PC-3 (cell line): ENCODE data around the gene TNS3. TPM values are rescaled to one million over a fixed set of nuclear protein-coding genes. Genes with fewer than 3 reads are reported as not detected.

ENCODE experiments used
- ATAC-seq: fragments of 200-7000 bp; cut with Tn5 transposase; 2 replicates; pipeline ENCODE4 v1.9.1; 2020; ENCODE audit warnings: mild to moderate bottlenecking, moderate library complexity
- BruUV-seq: library from RNA; stranded (reverse); fragments of 400-500 nt; replicated peaks from 2 replicates; lab custom pipeline; 2021; lab: Mats Ljungman, UMichigan
- CTCF ChIA-PET: fragments of 300-600 bp; sonication (Branson Sonifier 250); formaldehyde crosslinking; loops from one replicate; lab custom pipeline; 2022; ENCODE audit warnings: antibody characterized with exemption; lab: Charles Lee
- POLR2A ChIA-PET: fragments of 300-600 bp; sonication (Branson Sonifier 250); formaldehyde crosslinking; loops from one replicate; lab custom pipeline; 2022; ENCODE audit warnings: antibody characterized with exemption; ENCODE audit not compliant: unreplicated experiment; lab: Charles Lee
- DNase-seq: peaks from one replicate; pipeline ENCODE4 v3.0.0-alpha.2; 2015
- H2AFZ ChIP-seq: fragments of 300-600 bp; sonication (generic); 2 replicates; pipeline ENCODE4 v1.6.0; 2016; ENCODE audit warnings: antibody characterized with exemption, low read length
- H3F3A ChIP-seq: fragments of 300-600 bp; sonication (generic); one replicate; pipeline ENCODE4 v1.6.0; 2017; ENCODE audit warnings: antibody characterized with exemption, low read length, control low read depth, mild to moderate bottlenecking; ENCODE audit not compliant: unreplicated experiment
- H3K27ac ChIP-seq: fragments of 300-600 bp; sonication (generic); 2 replicates; pipeline ENCODE4 v1.5.1; 2016; ENCODE audit warnings: mild to moderate bottlenecking, low read length
- H3K27me3 ChIP-seq: fragments of 300-600 bp; sonication (generic); 2 replicates; pipeline ENCODE4 v1.6.1; 2016; ENCODE audit warnings: low read length, mixed read lengths
- H3K36me3 ChIP-seq: fragments of 300-600 bp; sonication (generic); 2 replicates; pipeline ENCODE4 v1.6.1; 2016; ENCODE audit warnings: low read depth, mixed run types, low read length, mixed read lengths
- H3K4me1 ChIP-seq: fragments of 300-600 bp; sonication (generic); 2 replicates; pipeline ENCODE4 v1.5.1; 2016; ENCODE audit warnings: low read length; ENCODE audit not compliant: insufficient read depth
- H3K4me2 ChIP-seq: fragments of 300-600 bp; sonication (generic); 2 replicates; pipeline ENCODE4 v1.6.0; 2016; ENCODE audit warnings: low read length
- H3K4me3 ChIP-seq: fragments of 300-600 bp; sonication (generic); 2 replicates; pipeline ENCODE4 v1.5.1; 2016; ENCODE audit warnings: mild to moderate bottlenecking, low read length, mixed read lengths
- H3K79me2 ChIP-seq: fragments of 300-600 bp; sonication (generic); 2 replicates; pipeline ENCODE4 v1.6.1; 2017; ENCODE audit warnings: low read length, mixed read lengths
- H3K9ac ChIP-seq: fragments of 300-600 bp; sonication (generic); 2 replicates; pipeline ENCODE4 v1.6.0; 2016; ENCODE audit warnings: mild to moderate bottlenecking, low read length
- H3K9me2 ChIP-seq: fragments of 300-600 bp; sonication (generic); replicated peaks from 2 replicates; pipeline ENCODE4 v1.6.1; 2016; ENCODE audit warnings: mixed run types, low read length, mixed read lengths
- H3K9me3 ChIP-seq: fragments of 300-600 bp; sonication (generic); 2 replicates; pipeline ENCODE4 v1.6.1; 2016; ENCODE audit warnings: low read length, mixed read lengths
- H4K20me1 ChIP-seq: fragments of 300-600 bp; sonication (generic); 2 replicates; pipeline ENCODE4 v1.6.1; 2016; ENCODE audit warnings: low read length, mixed read lengths
- CTCF ChIP-seq: fragments of 300-600 bp; sonication (generic); conservative IDR thresholded peaks from 2 replicates; pipeline ENCODE4 v1.5.1; 2017; ENCODE audit warnings: antibody characterized with exemption, low read depth, mild to moderate bottlenecking, low read length
- EZH2 ChIP-seq: fragments of 300-600 bp; sonication (generic); IDR thresholded peaks from one replicate; pipeline ENCODE4 v1.6.1; 2017; ENCODE audit warnings: antibody characterized with exemption, mild to moderate bottlenecking, low read length; ENCODE audit not compliant: unreplicated experiment
- EZH2phosphoT487 ChIP-seq: fragments of 300-600 bp; sonication (generic); IDR thresholded peaks from 2 replicates; pipeline ENCODE4 v1.6.1; 2018; ENCODE audit warnings: mild to moderate bottlenecking, antibody characterized with exemption, low read length, borderline replicate concordance
- intact Hi-C: fragments of 100-400 bp; cut with micrococcal nuclease; formaldehyde crosslinking; loops from 2 replicates; pipeline ENCODE4 v1.9.0; 2023
- total RNA-seq: library from RNA; depleted of rRNA; stranded (reverse); fragments of >200 nt; gene quantifications from 2 replicates; pipeline ENCODE4 v1.2.3, GENCODE V29; 2014

Gene TNS3
- total RNA-seq, 1 experiment from 2014 or later = 72.3 TPM

GRCh38 chr7:47415318-47416212 is 166.3 kb downstream of the TNS3 start:
- no peaks in the 10 kb centered on the region for H3K79me2 ChIP-seq
- no peak overlapping the region for H3K4me2 ChIP-seq
- no TSS peak for BruUV-seq
- H2AFZ ChIP-seq = no peak overlapping the region
- no peak for TF ChIP-seq EZH2phosphoT487
- TF ChIP-seq CTCF = no peak
- no peak for TF ChIP-seq EZH2
- no peaks in the 10 kb centered on the region for H4K20me1 ChIP-seq
- DNase-seq (no peak), ATAC-seq (no peak)
- H3K36me3 ChIP-seq = peaks cover 53% of the 10 kb centered on the region
- H3K9me2 ChIP-seq = no peaks in the 10 kb centered on the region
- POLR2A ChIA-PET = no interaction called here
- no peak overlapping the region for H3K9ac ChIP-seq
- H3K27me3 ChIP-seq = no peaks in the 10 kb centered on the region
- no peaks in the 10 kb centered on the region for H3F3A ChIP-seq
- no peak overlapping the region for H3K4me3 ChIP-seq
- no peaks in the 10 kb centered on the region for H3K4me1 ChIP-seq
- no peaks in the 10 kb centered on the region for H3K9me3 ChIP-seq
- H3K27ac ChIP-seq = no peak overlapping the region
- intact Hi-C loops = no loop called here
- CTCF ChIA-PET = no interaction called here

- no TSS peak for BruUV-seq
- TF ChIP-seq CTCF (no peak), EZH2 (no peak), EZH2phosphoT487 (no peak)
- Histone ChIP-seq H3K4me3 (no peak overlapping the region), H3K4me2 (no peak overlapping the region), H2AFZ (no peak overlapping the region), H3K36me3 (peaks cover 47% of the 10 kb centered on the region), H3K9ac (no peak overlapping the region), H3K4me1 (no peaks in the 10 kb centered on the region; the same call in 1 of the 2 replicates), H4K20me1 (no peaks in the 10 kb centered on the region), H3K79me2 (no peaks in the 10 kb centered on the region), H3F3A (no peaks in the 10 kb centered on the region), H3K27me3 (no peaks in the 10 kb centered on the region), H3K9me3 (no peaks in the 10 kb centered on the region), H3K27ac (no peak overlapping the region), H3K9me2 (no peaks in the 10 kb centered on the region)
- no peak for ATAC-seq
- ChIA-PET POLR2A (no interaction called here), CTCF (no interaction called here)
- DNase-seq = no peak
- intact Hi-C loops = no loop called here
Observed at GRCh38 chr7:47414342-47415317, 167.3 kb downstream of the TNS3 start.
